HepG2 (cell line): ENCODE data around the gene USP7.

Experiments used
- ELF4 ChIP-seq: sonication (generic); formaldehyde crosslinking; IDR thresholded peaks from 2 replicates; pipeline ENCODE4 v1.5.0; 2020; ENCODE audit warnings: missing genetic modification reagents, mild to moderate bottlenecking, moderate library complexity, borderline replicate concordance
- FOXJ3 ChIP-seq: sonication (generic); formaldehyde crosslinking; IDR thresholded peaks from 2 replicates; pipeline ENCODE4 v1.4.0; 2020; ENCODE audit warnings: missing genetic modification reagents, mild to moderate bottlenecking, borderline replicate concordance
- IKZF1 ChIP-seq: fragments of 450-650 bp; IDR thresholded peaks from 2 replicates; pipeline ENCODE4 v1.7.1; 2016
- JUN ChIP-seq: sonication (generic); formaldehyde crosslinking; IDR thresholded peaks from 2 replicates; pipeline ENCODE4 v1.4.0; 2020; ENCODE audit warnings: mild to moderate bottlenecking, missing genetic modification reagents
- KDM1A ChIP-seq: IDR thresholded peaks from 2 replicates; pipeline ENCODE4 v1.6.1; 2016; ENCODE audit warnings: missing compliant biosample characterization
- MAFK ChIP-seq, 2 experiments: IDR thresholded peaks in 1 of 2; conservative IDR thresholded peaks in 1 of 2; 2 replicates each; pipeline ENCODE4 v1.6.1; 2011; ENCODE audit warnings: improper control_type of control experiment in 2 of 2, low read length in 2 of 2
- PCBP2 ChIP-seq: fragments of 200-400 bp; formaldehyde crosslinking; optimal IDR thresholded peaks from 2 replicates; pipeline ENCODE3; 2018; ENCODE audit warnings: low read length, low read depth; ENCODE audit not compliant: poor library complexity, severe bottlenecking
- POLR2AphosphoS5 ChIP-seq: IDR thresholded peaks from 2 replicates; pipeline ENCODE4 v1.6.1; 2012; ENCODE audit warnings: low read depth, low read length
- RBM22 ChIP-seq: fragments of 200-400 bp; formaldehyde crosslinking; optimal IDR thresholded peaks from 2 replicates; pipeline ENCODE3; 2017; ENCODE audit warnings: mild to moderate bottlenecking, low read length, moderate library complexity
- RFXANK ChIP-seq: IDR thresholded peaks from 2 replicates; pipeline ENCODE4 v1.6.1; 2016
- ZNF263 ChIP-seq: sonication (generic); formaldehyde crosslinking; IDR thresholded peaks from 2 replicates; pipeline ENCODE4 v1.4.0; 2020; ENCODE audit warnings: missing genetic modification reagents
- ZNF549 ChIP-seq: sonication (generic); formaldehyde crosslinking; IDR thresholded peaks from 2 replicates; pipeline ENCODE4 v1.5.0; 2020; ENCODE audit warnings: missing genetic modification reagents
- TF ChIP-seq, protein P1 (sequence below): sonication (generic); formaldehyde crosslinking; IDR thresholded peaks from 2 replicates; pipeline ENCODE4 v1.5.0; 2020; ENCODE audit warnings: mild to moderate bottlenecking, missing genetic modification reagents, moderate library complexity
- TF ChIP-seq, protein P2 (sequence below): sonication (generic); formaldehyde crosslinking; IDR thresholded peaks from 2 replicates; pipeline ENCODE4 v1.5.0; 2020; ENCODE audit warnings: mild to moderate bottlenecking, missing genetic modification reagents

DNA sequence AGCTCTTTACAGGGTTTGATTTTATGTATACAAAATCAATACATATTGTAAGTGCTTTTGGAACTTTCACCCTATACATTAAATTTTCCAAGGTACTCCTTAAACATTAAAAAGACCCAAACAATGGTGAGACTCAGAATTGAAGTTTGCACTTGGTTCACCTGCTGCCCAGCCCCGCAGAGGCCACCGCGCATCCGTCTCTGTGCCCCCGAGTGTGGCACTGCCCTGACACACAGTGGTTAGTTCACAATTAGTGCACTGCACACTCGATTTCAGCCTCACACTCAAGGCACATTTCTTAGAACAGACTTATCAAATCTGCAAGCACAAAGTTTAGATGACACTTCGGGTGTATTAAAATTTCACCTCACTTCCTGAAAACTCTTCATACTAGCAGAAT lies 38.3 kb downstream of the USP7 start:
- no peak for TF ChIP-seq RFXANK (CRISPR knock-in tag)
- no peak for TF ChIP-seq FOXJ3
- no peak for TF ChIP-seq MAFK (conservative IDR thresholded peaks at IDR 0.05 in 1 of 2, IDR thresholded peaks at IDR 0.05 in 1 of 2; ENCODE audit: low read length in 2 of 2)
- TF ChIP-seq IKZF1 = no peak
- no peak for TF ChIP-seq PCBP2
- TF ChIP-seq KDM1A (CRISPR knock-in tag) = no peak
- TF ChIP-seq JUN (CRISPR knock-in tag) = no peak
- TF ChIP-seq, protein P1, sequence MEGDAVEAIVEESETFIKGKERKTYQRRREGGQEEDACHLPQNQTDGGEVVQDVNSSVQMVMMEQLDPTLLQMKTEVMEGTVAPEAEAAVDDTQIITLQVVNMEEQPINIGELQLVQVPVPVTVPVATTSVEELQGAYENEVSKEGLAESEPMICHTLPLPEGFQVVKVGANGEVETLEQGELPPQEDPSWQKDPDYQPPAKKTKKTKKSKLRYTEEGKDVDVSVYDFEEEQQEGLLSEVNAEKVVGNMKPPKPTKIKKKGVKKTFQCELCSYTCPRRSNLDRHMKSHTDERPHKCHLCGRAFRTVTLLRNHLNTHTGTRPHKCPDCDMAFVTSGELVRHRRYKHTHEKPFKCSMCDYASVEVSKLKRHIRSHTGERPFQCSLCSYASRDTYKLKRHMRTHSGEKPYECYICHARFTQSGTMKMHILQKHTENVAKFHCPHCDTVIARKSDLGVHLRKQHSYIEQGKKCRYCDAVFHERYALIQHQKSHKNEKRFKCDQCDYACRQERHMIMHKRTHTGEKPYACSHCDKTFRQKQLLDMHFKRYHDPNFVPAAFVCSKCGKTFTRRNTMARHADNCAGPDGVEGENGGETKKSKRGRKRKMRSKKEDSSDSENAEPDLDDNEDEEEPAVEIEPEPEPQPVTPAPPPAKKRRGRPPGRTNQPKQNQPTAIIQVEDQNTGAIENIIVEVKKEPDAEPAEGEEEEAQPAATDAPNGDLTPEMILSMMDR (CRISPR knock-in tag) = no peak
- TF ChIP-seq ZNF549 (CRISPR knock-in tag) = no peak
- TF ChIP-seq, protein P2, sequence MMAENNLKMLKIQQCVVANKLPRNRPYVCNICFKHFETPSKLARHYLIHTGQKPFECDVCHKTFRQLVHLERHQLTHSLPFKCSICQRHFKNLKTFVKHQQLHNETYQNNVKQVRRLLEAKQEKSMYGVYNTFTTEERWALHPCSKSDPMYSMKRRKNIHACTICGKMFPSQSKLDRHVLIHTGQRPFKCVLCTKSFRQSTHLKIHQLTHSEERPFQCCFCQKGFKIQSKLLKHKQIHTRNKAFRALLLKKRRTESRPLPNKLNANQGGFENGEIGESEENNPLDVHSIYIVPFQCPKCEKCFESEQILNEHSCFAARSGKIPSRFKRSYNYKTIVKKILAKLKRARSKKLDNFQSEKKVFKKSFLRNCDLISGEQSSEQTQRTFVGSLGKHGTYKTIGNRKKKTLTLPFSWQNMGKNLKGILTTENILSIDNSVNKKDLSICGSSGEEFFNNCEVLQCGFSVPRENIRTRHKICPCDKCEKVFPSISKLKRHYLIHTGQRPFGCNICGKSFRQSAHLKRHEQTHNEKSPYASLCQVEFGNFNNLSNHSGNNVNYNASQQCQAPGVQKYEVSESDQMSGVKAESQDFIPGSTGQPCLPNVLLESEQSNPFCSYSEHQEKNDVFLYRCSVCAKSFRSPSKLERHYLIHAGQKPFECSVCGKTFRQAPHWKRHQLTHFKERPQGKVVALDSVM (CRISPR knock-in tag) = no peak
- no peak for TF ChIP-seq POLR2AphosphoS5
- TF ChIP-seq RBM22 = no peak
- TF ChIP-seq ELF4 (CRISPR knock-in tag) = no peak
- TF ChIP-seq ZNF263 = no peak
